ENCODE measurements around the gene SIRT2.
"Not testable (repeated sequence)": the region's sequence is repeated elsewhere in the genome, so short reads cannot be mapped to it uniquely, and the experiment has no call there.

Gene SIRT2

DNA sequence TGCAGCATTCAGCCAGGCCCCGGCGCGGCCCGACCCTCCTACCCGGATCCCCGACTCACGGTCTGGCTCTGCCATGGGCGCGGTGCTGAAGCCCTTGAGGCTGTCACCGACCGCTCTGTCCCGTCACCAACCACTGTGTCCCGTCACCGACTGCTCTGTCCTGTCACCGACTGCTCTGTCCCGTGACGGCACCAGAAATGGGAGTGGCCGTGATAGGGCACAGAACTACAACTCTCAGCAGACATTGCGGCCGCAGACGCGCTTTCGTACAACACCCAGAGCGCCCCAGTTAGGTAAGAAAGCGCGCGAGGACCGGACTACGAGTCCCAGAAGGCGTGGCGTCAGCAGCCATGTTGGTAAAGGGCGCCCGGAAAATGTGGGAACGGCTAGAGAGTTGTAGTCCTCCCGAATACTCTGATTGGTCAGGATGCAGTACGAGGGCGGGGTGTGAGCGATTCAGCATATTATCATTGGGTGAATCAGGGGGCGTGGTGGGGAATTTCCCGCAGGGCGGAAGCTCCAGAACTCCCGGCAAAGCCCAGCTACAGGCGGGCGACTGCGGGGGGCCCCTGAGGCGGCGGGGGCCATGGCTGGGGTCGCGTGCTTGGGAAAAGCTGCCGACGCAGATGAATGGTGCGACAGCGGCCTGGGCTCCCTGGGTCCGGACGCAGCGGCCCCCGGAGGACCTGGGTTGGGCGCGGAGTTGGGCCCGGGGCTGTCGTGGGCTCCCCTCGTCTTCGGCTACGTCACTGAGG is at the start of gene SIRT2, which contains the start of gene NFKBIB:
Gene SIRT2 (minus strand): TSS at position 172 of the 755 bp plus-strand sequence. CDS start 97 bp downstream, at position 75.
Gene NFKBIB (plus strand): TSS at position 523 of the 755 bp plus-strand sequence. CDS start 64 bp downstream, at position 587.
- peak; percentile 100 for DNase-seq

DNA sequence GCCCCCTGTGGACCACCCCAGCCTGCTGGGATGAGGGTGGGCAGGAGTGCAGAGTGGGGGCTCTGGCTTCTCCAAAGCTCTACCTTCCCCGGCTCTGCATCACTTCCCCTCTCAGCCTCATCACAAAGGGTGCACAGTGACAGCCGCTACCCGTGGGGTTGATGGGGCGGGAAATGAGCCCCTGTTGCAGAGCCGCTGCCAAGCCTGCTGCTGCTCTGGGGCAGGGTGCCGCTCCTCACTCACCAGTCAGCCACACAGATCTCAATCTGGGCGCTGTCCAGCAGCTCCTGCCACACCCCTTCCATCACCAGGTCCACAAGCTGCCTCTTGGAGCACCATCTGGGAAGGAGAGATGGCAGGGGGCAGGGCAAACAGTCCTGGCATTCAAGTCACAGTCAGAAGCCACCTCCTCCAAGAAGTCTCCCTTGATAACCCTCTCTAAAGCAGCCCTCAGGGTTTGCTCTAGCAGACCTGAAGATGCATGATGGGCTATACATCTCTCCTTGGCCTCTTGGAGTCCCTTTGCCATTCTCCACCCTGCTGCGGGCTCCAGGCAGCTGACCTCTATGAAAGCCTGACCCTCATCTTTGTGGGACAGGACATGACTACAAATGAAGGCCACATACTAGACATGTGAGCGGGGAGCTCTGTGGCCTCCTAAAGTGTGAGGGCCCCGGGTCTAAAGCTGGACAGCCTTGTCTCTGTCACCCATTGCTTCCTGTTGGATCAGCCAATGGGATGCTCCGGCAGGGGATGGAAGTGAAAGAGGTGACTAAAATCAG is 47.0 kb upstream of the SIRT2 start:
- DNase-seq, result no peak

DNA sequence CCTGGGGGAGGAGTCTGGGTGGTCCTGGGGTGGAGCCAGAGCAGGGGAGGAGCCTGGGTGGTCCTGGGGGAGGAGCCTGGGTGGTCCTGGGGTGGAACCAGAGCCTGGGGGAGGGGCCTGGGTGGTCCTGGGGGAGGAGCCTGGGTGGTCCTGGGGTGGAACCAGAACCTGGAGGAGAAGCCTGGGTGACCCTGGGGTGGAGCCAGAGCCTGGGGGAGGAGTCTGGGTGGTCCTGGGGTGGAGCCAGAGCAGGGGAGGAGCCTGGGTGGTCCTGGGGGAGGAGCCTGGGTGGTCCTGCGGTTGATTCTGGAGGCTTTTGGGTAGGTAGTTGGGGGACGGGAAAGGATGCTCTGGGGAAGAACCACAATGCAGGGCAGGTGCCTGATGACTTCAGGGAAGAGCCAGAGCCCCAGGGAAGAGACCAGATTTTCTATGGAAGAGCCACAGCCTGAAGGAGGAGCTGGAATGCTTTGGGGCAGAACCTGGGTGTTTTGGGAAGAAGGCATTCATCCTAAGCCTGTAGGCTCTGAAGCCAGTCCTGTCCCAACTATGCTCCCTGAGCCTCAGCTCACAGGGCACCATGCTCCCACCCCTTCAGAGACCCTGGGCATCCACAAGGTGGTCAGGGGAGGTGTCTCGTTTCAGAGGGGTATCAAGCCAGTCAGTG is 46.3 kb upstream of the SIRT2 start:
- no peak for DNase-seq

DNA sequence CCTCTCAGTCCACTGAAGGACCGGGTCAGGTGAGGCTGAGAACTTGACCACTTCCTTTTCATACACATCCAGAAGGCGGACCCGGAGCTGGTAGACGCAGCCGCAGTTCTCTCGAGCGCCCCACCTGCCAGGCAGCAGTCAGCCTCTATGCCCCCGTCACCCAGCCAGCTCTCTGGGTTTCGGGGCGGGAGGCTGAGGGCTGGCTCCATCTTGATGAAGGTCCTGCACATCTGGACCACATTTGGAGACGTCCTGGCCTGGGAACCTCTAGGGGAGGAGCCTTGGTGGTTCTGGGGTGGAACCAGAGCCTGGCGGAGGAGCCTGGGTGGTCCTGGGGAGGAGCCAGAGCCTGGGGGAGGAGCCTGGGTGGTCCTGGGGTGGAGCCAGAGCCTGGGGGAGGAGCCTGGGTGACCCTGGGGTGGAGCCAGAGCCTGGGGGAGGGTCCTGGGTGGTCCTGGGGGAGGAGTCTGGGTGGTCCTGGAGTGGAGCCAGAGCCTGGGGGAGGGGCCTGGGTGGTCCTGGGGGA is 45.6 kb upstream of the SIRT2 start:
- DNase-seq, result no peak

DNA sequence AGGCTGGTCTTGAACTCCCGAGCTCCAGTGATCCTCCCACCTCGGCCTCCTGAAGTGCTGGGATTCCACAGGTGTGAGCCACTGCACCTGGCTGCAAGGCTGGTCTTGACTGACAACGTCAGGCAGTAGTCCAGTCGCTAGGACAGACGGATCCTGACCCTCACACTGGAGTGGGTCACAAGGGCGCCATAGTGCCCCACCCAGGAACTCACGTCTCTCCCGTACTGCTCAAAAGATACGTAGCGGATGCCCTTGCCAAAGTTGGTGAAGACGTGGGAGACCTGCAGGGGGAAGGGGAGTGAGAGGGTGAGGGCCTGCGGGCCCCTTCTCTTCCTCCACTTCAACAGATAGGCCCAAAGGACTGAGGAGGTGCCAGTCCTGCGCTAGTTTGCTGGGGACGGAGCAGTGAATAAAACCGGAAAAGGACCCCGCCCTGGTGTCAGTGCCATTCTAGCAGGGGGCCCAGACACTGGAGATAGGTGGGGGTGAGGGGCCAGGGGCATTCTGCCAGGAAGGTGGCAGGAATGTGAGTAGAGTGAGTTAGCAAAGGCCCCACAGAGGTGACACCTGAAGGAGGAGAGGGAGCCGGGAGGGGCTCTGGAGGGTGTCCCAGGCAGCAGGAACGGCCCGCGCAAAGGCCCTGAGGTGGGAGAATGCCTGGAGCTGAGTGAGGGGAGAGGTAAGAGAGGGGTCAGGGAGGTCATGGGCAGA is 43.2 kb upstream of the SIRT2 start:
- DNase-seq, result no peak

DNA sequence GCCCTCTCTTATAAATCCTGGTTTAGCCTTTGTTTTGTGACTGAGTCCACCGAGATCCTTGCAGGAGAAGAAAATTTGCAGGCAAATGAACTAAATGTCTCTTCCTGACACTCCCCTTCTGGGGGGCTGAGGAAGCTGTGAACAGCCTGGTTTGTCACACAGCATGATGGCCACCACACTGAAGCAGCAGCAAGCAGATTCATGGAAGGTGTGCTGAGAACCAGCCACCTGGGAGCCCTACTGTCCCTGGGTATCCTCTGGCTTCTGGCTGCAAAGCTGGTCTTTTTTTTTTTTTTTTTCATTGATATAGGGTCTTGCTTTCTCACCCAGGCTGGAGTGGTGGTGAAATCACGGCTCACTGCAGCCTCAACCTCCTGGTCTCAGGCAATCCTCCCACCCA is 42.6 kb upstream of the SIRT2 start:
- DNase-seq, result no peak

DNA sequence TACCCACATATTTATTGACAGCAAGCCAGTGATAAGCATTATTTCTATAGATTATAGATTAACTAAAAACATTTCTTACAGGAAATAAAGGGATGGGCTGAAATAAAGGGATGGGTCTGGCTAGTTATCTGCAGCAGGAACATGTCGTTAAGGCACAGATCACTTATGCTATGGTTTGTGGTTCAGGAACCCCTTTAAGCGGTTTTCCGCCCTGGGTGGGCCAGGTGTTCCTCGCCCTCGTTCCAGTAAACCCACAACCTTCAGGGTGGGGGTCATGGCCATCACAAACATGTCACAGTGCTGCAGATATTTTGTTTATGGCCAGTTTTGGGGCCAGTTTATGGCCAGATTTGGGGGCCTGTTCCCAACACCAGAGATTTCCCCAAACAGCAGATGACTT is 42.0 kb upstream of the SIRT2 start:
- not testable (repeated sequence) for DNase-seq

DNA sequence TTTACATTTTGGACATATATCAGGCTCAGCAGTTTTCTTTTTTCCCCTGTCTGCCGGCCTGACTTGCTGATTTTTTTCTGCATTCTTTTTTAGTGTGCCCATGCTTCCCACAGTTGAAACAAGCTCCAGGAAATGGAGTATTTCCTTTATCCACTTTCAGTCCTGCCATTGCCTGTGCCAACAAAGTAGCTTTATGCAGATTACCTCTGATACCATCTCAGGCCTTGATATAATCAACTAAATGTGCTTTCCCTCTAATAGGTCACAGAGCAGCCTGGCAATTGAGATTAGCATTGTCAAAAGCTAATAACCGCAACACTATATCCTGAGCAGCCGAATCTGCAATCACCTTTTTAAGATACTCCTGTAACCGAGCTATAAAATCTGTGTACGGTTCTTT is 40.5 kb upstream of the SIRT2 start:
- DNase-seq, result no peak

DNA sequence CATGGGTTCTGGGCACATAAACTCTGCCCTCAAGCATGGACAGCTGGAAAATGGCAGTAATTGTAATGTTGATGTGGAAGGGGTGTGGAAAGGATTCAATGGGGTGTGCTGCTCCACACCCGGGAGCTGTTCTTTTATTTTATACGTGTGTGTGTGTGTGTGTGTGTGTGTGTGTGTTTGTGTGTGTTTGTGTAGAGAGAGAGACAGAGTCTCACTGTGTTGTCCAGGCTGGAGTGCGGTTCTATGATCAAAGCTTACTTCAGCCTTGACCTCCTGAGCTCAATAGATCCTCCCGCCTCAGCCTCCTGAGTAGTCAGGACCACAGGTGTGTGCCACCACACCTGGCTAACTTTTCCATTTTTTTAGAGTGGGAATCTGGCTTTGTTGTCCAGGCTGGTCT is 34.1 kb upstream of the SIRT2 start:
- no peak for DNase-seq

DNA sequence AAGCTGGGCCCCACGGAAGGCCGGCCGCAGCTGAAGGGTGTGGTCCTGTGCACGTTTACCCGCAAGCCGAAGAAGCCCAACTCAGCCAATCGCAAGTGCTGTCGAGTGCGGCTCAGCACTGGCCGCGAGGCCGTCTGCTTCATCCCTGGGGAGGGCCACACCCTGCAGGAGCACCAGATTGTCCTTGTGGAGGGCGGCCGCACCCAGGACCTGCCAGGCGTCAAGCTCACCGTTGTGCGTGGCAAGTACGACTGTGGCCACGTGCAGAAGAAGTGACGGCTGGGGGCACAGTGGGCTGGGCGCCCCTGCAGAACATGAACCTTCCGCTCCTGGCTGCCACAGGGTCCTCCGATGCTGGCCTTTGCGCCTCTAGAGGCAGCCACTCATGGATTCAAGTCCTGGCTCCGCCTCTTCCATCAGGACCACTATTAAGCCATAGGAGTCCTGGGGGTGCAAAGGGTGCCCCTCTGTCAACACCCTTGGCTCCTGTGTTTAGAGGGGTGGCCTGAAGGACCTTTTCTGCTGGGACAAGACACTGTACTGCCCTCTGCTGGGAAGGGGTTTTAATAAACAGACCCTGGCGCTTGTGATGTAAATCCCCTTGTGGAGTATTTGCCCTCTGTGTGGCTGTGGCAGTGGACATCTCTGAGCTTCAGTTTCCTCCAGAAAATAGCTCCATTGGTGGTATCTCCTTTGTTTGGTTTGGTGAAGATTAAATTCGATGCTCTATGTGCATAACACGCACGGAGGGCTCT is 33.2 kb upstream of the SIRT2 start:
- peak; percentile 32 to 65 for DNase-seq

DNA sequence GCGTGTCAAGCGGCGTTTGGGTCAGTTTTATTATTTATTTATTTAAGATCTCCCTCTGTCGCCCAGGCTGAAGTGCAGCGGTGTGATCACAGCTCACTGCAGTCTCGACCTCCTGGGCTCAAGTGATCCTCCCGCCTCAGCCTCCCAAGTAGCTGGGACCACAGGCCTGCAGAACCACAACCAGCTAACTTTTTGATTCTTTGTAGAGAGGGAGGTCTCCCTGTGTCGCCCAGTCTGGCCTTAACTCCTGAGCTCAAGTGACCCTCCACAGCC is 32.0 kb upstream of the SIRT2 start:
- DNase-seq, result no peak

DNA sequence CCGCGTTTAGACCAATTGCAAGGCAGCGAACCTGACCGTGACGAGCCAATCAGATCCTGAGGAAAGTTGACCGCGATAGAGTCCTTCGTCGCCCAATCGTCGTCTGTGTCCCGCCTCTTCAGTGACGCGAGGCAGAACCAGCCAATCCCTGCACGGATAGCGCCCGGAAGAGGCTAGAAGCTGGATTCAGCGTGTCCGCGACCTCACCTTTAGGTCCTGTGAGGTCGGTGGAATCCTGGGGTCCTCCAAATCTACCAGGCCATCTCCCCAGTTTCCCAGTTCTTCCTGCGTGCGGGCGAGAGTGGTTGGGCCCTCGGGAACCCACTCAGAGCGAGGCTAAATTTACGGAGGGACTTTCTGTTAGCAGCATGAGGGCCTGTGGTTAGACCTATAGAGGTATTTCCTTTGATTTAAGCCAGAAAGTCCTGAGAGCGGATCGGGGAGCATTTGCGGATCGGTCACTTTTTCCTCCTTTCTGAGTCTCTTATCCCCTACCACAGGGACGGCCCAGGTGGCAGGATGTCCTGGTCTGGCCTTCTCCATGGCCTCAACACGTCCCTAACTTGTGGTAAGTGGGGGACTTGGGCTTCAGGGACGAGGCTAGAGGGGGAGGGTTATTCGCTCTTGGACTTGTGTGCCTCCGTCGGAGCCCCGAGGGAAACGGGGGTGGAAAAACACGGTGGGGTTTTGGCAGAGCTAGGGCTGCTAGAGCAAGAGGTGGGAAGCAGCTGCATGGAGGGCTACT is 31.5 kb upstream of the SIRT2 start, which contains the start of gene MRPS12:
Gene MRPS12 (plus strand): TSS at position 169 of the 745 bp plus-strand sequence. CDS start 351 bp downstream, at position 520.
- peak; percentile 97 to 98 for DNase-seq

DNA sequence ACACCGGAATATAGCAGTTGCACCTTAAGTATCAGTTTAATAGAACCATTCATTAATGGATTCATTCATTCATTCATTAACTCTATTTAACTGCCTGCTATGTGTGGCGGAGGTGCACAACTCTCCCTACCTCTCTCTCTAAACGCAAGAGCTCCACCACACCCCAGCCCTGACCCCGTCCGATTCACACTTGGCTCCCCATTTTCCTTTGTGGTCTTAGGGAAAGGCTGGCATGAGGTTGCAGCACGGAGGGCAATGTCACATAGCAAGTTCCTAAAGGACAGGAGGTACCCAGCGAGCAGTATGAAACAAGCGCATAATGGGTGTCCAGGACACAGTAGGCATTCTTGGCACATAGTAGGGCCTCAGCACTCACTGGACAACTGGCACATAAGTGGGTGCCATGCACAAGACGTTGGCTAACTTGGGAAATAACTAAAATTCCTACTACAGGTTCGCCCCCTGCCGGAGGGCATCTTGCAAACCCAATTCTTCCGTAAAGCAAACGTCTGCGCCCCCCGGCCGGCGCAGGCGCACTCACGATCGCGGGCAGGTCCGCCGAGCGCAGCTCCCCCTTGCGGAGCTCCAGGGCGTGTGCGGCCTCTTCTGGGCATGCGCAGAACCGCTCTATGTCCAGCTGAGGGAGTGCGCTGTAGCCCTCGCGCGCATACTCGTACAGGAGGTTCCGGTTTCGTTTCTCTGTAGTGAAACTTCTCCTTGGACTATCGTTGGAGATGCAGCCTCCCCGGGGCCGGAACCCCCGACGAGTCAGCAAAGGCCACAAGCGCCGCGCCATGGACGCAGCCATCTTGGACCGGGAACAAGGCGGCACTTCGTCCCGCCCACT is 30.7 kb upstream of the SIRT2 start, which contains the start of gene SARS2:
Gene SARS2 (minus strand): TSS at position 835 of the 847 bp plus-strand sequence. CDS start 27 bp downstream, at position 808.
- peak; percentile 88 to 89 for DNase-seq

DNA sequence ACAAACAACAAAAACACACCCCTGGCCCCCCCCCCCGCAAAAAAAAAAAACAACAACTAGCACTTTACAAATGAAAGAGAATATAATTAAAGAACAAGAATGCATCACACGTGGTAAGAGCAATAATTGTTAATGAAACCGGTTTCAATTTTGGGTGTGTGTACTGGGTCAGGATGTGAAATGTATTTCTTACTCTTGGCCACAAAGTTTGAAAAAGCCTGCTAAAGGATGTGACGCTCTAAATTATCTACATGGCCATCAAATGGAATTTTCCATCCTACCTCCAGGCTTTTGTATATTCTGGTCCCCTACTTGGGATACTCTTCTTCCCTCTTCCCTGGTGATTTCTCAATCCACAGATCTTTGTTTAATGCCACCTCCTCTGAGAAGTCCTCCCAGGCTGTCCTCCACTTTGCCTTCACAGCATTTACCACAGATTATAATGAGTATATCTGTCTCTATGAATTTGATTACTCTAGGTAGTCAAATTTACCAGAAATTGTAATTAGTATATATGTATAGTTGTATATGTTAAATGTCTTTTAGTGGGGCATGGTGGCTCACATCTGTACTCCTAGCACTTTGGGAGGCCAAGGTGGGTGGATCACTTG is 29.1 kb upstream of the SIRT2 start:
- DNase-seq, result no peak

DNA sequence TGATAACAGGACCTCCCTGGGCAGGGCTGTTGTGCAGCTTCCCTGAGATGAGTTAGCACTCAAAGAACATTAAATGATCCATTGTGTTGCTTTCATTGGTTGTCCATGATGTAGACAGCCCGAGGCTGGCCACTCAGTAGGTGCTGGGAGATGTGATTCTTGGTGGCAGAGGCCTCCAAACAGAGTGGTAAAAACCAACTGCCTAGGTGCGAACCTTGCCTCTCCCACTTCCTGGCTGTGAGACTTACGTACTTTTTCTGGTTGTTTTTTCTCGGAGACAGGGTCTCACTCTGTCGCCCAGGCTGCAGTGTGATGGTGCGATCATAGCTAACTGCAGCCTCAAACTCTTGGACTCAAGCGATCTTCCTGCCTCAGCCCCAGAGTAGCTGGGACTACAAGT is 25.0 kb upstream of the SIRT2 start:
- DNase-seq, result no peak

DNA sequence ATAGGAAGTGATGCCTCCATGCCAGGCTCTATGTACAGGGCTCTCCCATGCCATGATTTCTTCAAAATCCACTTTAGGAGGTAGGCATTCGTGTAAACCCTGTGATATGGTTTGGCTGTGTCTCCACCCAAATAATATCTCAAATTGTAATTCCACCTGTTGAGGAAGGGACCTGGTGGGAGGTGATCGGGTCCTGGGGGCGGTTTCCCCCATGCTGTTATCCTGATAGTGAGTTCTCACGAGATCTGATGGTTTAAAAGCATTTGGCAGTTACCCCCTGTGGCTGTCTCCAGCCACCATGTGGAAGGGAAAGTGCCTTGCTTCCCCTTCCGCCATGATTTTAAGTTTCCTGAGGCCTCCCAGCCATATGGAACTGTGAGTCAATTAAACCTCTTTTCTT is 23.1 kb upstream of the SIRT2 start:
- DNase-seq, result no peak

DNA sequence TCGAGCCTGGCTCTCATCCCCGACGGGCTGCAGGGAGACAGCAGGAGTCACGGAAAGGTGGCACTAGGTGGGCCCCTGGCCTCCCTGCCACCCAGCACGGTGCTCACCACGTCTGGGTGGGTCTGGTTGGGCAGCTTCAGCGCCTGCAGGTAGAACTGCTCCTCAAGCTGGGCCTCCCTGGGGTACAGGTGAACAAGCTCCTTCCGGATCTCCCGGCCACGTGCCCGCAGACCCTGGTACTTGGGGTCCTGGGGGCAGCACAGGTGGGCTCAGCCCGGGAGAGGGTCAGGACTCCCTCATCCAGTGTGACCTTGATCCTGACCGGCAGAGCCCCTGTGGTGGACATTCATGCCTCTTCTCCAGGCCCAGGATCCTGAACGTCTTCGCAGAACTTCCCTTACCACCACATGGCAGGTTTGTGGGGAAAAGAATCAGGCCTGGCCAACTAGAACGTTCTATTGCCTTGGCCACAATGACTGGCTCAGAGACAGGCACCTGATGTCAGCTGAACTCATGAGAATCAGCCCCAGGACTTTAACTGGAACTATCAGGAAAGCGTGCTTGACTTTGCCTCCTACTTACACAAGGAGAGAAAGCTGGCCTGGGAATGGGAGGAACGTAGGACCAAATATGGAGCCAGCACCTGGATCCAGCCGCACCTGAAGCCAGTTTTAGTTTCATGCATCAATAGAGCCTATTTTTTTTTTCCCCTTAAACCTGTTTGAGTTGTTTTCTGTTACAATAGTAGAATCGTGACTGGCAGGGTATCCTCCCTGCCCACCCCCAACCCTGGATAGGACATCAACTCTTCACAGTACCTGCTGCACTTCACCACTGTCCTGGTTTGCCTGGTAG is 22.2 kb upstream of the SIRT2 start:
- DNase-seq, result no peak

DNA sequence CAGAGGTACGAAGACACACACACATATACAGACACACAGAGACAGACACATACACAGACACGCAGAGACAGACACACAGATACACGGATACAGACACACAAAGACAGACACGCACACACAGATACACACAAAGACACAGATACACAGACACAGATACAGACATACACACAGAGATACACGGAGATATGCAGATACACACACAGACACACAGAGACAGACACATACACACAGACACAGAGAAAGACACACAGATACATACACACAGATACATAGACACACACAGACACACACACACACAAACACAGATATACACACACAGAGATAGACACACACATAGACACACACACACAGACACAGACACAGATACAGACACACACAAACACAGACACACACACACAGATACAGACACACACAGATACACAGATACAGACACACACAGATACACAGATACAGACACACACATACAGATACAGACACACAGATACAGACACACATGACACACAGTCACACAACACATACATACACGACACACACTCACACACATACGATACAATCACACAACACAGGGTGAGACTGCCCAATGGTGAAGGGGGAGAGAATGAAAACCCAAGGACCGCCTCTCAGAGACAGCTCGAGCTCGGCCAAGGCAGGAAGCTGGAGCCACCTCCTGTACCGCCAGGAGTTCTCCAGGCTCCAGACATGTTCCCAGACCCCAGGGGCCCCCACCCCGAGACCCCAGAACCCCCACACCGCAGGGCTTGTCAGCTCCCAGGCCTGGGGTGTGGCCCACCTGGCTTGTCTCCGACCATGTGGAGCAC is 21.4 kb upstream of the SIRT2 start:
- no peak for DNase-seq

All from AML-193 (cell line).